NCI-H1930 (cell line): ENCODE results near the gene FAM149B1.
A peak's percentile ranks its signal among the peaks of the same experiment; 100 is the strongest.
"Not testable (repeated sequence)": the region's sequence is repeated elsewhere in the genome, so short reads cannot be mapped to it uniquely, and the experiment has no call there.

ENCODE experiments used
- DNase-seq, 2 experiments: peaks; one replicate each; lab custom pipeline; 2025; lab: John Stamatoyannopoulos, UW

The FAM149B1 gene

DNA sequence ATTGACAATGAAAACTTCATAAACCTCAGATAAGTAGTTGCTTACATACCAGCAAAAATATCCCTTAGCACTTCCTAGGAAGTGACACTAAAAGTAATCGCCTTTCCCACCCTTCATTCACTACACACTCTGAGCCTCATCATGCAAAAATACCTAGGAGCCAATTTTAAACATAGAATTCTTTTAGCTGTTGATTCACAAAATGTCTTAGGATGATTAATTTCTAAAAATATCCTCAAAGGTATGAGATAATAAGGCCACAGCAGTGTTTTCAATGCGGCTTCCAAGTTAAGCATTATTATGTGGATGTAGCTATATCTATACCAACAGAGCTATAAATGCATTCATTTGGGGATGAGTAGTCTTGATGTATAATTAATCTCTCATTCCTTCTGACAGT is 66.0 kb downstream of the FAM149B1 start:
- no peak for DNase-seq

DNA sequence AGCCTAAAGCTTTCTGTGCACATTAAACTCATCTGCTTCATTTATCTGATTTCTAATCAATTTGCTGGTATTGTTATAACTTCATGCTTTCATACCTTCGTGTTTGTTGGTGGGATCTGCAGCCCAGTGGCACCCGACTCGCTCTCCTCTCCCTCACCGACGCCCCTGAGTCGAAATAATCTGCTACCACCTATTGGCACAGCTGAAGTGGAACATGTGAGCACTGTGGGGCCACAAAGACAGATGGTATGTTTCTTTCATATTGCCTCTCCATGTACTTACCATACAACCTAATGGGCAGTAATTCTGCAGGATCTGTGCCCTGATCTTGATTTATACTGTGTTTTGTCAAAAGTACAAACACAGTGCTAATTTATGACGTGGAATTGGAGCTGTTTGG is 66.8 kb downstream of the FAM149B1 start:
- no peak for DNase-seq

DNA sequence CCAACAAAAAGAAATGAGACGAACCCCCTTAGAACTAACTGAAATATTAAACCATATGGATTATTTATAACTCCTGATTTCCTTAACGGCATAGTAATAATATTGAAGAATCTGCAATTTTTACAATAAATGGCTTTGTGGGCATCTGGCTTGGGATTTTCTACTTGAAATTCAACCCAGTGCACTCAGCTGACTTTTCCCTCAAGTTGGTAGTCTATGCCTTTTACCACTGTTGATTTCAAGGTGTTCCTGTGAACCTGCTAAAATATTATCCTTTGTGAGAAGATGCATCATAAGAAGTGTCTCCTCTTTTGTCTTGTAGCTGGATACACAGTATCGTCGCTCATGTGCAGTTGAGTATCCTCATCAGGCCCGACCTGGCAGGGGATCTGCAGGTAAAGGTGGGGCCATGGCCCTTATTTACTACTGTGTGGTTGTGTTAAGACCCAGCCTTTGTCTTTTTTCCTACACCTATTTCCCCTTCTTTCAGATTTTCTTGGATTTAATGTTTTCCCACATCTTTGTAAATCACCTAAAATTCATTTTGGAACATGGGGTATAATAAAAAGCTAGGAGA is 71.2 kb downstream of the FAM149B1 start:
- DNase-seq: no peak

DNA sequence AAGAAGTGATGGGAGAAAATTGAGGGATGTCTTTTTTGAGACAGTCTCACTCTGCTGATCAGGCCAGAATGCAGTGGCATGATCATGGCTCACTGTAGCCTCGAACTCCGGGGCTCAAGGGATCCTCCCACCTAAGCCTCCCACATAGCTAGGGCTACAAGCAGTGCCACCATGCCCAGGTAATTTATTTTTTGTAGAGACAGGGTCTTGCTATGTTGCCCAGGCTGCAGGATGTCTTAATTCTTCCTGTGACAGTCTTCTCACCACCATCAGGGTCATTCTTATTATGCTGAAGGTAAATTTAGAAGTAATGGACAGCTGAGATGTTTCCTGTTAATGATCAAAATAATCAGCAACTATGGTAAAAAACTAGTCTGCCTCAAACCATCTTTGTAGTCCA is 72.0 kb downstream of the FAM149B1 start:
- no peak for DNase-seq

DNA sequence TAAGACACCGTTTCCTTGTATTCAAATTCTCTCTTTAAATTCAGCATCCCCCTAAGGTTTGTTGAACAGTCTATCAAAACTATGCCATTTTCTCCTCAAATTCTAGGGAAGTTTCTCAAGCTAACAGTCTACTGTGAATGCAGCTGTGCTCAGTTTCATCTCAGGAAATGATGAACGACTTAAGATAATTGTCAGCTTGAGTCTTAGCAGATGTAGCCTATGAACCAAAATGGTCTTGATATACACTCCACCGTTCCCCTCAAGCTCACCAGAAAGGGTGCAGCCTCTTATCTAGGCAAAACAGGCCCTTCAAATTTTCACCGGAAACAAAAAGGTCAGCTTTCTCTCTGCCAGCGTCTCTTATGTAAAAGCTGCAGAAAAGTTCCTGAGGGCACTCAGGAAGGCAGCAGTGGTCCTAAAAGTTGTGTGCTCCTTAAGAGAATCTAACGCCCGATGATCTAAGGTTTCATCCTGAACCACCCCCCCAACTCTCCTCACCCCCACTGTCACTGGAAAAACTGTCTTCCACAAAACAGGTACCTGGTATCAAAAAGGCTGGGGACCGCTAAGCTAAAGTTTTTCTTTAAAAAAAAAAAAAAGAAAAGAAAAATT is 77.1 kb downstream of the FAM149B1 start:
- DNase-seq: no peak

DNA sequence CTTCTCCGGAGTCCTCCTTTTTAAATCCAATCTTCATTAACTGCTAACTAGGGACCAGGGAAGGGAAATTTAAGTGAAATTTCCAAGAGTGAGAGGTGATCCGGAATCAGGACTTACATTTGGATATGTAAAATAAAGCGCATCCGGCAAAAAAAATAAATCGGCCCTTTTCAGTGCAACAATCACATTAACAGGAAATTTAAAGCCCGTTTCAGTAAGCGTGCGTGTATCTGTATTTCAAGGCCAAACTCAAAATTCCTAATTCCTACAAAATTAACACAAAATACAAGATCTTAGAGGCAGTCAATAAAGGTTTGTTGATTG is 78.4 kb downstream of the FAM149B1 start:
- no peak for DNase-seq

DNA sequence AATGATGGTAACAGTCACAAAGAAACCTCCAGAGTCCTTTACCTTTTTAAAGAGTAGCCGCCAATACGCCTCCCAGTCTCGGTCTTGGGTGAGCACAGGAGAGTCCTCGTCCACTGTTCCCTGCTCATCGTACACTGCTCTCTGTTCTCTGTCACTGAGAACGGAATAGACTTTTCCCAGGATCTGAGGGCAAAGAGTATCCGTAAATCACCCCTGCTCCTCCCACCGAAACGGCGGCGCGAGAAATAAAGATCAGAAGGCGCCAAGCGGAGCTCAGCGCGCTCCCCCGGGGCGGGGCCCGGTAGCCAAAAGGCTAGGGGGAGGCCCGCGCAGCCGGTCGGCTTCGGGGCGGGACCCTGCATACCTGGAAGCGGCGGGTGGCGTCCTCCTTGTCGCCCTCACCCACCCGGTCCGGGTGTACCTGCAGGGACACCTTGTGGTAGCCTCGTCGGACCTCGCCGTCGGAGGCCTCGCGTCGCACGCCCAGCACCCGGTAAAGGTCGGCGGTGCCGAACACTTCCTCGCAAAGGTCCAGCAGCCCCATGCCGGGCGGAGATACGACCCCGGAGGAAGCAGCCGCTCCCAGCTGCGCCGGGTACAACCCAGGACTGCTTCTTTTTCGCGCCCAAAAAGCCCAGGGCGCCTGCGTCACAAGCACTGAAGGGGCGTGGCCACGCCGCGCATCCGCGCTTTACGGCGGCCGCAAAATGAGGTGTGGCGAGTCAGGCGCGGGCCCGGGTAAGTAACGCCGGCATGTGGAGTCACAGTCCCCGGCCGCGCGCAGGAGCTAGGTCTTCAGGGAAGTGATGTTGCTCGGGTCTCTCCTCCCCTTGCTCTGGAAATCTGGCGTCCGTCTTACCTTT is 79.0 kb downstream of the FAM149B1 start, which contains the start of gene DNAJC9:
Gene DNAJC9, minus strand, starts transcription at position 610 of the 863 bp plus-strand sequence. Its CDS starts 66 bp downstream, at position 544.
- peak; percentile 85 to 91 for DNase-seq

DNA sequence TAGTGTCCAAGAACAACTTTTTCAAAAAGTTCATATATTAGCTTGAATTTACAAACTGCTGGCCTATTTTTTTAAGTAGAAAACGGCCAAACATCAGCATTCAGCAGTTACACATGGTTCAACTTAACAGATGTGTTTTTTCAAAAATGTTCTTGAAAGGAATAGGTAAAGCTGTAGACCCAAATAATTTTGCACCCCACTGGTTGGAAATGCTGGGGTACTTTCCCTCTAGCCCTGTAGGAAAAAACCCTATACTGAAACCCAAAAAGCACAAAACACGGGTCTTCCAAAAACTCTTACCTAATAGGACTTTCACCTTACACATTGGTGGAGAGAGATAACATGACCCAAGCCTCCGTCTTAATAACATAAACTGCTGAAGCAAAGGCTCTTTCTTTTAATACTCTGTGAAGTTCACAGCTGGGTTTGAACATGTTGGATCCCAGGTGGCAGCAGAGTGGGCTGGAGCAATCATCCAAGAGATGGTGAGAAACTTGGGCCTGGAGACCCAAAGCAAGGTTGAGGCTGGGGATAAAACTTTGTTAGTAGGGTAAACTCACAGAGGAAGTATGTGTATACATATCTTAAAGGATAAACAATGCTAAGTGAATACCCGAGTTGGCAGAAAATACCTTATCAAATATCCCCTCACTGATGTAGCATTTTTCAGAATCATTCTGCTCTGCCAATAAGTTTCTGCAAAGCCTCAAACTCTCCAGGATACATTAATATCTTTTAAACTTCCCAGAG is 79.8 kb downstream of the FAM149B1 start:
- no peak for DNase-seq

DNA sequence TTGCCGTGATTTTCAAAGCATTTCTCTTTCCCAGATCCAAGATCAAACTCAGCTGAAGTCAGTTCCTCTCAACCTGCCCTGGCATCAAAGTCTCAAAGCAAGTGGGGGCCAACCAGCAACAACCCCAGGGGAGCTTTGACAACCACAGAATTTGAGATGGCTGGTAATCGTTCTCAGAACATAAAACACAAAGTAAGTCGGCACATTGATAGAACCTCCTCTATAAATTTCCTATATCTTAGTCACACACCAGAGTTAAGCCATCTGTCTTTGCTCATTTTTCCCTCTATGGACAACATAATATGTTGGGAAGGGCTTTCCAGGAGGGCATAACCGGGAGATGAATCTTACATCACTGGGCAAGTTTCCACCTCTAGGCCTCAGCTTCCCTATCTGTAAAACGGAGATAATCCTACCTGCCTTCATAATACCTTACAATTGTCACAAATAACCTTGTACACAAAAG is 80.4 kb downstream of the FAM149B1 start:
- DNase-seq: no peak

DNA sequence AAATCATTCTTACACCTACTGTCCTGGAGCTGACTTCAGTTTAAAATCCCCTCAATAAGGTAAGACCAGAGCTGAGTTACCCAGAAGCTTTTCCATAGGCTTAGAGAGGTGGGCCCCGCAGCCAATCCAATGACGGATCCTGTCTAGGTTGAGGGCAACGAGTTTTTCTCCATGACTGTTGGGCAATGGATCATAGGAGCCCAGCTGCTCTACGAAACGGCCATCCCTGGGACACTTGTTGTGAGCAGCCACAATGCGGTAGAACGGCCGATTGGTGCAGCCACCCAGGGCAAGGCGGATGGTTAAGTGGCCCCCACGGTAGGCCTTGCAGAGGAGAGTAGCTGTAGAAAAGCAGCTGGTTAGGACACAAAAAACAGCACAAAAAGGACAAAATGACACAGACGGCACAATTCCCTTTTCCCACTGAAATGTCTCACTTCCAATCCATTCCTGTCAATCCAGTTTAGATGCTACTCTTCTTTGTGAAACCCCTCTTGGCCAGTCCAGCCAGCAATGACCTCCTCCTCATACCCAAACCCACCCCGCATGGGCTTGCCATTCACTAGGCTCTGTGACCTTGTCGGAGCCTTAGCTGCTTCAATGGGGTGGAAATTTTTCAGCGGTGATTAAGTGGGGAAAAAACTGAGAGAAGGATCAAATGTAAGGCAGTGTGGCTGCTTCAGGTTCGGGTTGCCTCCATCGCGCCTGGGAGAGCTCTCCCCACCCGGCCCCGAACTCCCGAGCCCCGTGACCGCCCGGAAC is 83.9 kb downstream of the FAM149B1 start:
- DNase-seq: no peak

DNA sequence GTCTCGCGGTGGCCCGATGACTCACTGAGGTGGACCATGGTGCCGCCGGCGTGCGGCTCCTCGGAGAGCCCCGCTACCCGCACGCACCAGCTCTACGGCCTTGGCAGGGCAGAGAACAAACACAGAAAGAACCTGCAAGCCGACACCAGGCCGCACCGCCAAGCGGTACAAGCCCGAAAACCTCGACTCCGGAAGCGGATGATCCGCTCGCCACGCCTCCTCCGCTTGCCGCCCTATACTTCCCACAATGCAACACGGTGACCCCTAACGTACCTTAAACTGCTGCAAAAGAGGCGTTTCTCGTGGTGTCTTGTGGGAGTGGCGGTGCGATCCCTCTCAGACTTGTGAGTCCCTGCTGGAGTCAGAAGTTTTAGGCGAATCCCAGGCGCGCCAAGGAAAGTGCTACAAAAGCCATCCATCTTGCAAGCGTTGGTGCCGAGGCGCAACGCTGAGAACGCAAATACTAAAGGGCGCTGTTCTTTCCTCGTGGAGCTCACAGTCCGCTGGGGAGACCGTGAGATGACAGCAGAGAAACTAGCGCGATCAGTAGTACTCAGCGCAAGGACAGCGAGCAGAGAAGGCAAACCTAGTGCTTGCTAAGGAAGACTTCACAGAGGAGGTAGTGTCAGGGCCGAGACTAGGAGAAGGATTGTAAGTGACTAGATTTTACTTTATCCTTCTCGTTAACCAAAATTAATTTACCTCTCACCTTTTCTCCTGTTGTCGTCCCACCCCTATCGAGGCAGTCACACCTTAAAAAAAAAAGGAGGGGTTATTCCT is 84.7 kb downstream of the FAM149B1 start, which contains the start of gene MRPS16:
Gene MRPS16, minus strand, starts transcription at position 200 of the 780 bp plus-strand sequence. Its CDS starts 162 bp downstream, at position 38.
- peak; percentile 85 to 91 for DNase-seq

DNA sequence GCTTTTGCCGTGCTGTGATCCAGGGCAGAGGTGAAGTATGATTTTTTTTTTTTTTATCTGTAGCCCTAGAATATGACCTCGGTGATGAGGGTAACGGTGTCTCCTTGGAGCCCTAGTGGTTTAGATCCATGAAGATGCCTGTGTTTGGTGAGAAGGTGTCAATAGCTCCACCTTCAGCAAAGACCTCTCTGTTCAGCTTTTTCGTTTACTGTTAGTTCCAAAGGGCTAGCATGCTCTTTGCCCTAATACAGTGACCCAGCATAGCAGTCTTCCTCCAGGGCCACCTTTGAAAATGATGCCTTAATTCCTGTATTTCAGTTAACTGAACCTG is 85.3 kb downstream of the FAM149B1 start:
- DNase-seq: no peak

DNA sequence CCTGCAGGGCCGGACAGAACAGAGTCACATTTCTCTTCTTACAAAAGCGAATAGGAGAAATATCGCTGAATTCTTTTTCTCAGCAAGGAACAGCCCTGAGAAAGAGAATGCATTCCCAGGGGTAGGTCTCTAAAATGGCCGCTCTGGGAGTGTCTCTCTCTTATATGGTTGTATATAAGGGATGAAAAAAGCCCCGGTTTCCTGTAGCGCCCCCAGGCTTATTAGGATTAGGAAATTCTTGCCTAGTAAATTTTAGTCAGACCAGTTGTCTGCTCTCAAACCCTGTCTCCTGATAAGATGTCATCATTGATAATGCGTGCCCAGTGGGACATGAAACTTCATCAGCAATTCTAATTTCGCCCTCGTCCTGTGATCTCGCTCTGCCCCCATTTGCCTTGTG is 90.7 kb downstream of the FAM149B1 start:
- not testable (repeated sequence) for DNase-seq

DNA sequence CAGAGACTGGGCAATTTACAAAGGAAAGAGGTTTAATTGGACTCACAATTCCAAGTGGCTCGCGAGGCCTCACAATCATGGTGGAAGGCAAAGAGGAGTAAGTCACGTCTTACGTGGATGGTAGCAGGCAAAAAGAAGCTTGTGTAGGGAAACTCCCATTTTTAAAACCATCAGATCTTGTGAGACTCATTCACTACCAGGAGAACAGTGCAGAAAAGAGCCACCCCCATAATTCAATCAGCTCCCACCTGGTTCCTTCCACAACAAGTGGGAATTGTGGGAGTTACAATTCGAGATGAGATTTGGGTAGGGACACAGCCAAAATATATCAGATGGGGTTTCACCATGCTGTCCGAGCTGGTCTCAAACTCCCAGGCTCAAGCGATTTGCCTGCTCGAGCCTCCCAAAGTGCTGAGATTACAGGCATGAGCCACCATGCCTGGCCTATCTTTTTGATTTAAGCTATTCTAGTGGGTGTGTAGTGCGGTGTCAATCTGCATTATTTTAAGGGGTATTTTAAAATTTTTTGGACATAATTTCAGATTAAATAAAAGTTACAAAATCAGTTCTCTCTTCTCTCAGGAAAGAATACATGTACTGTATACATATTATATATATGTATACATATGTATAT is 93.6 kb downstream of the FAM149B1 start:
- DNase-seq: no peak

DNA sequence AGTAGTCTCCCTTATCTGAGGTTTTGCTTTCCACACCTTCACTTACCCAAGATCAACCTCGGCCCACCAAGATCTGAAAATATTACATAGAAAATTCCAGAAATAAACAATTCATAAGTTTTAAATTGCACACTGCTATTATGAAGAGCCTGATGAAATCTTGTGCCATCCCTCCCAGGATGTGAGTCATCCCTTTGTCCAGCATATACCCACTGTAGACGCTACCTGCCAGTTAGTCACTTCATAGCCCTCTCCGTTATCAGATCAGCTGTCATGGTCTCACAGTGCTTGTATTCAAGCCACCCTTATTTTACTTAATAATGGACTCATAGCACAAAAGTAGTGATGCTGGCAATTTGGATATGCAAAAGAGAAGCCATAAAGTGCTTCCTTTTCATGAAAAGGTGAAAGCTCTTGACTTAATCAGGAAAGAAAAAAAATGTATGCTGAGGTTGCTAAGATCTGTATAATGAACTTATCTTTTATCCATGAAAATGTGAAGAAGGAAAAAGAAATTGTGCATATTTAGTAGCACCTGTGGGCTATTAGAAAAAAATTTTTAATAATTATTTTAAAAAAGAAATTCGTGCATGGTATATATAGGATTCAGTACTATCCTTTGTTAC is 94.3 kb downstream of the FAM149B1 start:
- no peak for DNase-seq

DNA sequence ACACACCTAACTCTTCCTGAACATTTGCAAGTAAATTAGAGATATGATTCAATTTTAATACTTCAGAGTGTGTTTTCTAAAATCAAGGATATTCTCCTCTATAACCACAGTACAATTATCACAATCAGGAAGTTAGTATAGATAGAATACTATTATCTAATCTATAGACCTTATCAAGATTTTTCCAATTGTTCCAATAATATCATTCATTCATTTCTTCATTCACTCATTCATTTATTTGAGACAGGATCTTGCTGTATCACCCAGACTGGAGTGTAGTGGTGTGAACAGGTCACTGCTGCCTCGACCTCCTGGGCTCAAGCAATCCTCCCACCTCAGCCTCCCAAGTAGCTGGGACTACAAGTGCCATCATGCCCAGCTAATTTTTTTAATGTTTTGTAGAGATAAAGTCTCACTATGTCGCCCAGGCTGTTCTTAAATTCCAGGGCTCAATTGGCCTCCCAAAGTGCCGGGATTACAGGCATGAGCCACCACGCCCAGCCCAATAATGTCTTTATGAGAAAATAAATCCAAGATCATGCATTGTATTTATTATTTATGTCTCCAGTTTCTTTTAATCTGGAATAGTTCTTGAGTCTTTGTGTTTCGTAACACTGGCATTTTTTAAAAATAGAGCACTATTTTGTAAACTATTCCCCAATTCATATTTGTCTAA is 95.1 kb downstream of the FAM149B1 start:
- no peak for DNase-seq

DNA sequence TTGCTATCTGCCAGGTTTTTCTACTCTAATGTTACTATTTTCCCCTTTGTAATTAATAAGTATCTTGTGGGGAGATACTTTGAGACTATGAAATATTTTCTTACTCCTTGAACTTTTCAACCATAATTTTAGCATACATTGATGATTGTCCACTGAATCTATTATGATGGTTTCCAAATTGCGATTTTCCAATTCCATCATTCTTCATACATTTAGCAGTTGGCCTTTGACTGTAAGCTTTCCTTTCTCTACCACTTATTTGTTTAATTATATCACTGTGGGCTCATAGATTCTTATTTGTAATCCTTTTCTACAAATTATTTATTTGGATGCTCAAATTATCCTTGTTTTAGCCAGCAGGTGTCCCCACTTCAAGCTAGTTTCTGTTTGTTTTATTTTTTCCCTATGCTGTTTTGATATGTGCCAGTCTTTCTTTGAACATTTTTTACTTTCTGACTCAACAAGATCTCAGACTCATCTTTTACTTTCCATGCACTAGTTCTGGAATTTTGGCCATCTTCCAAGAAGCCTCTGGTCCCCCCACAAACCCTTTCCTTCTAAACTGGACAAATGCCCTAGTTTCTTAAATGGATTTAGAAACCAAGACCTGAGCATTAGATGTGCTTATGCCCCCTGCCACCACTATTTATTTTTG is 95.9 kb downstream of the FAM149B1 start:
- no peak for DNase-seq

DNA sequence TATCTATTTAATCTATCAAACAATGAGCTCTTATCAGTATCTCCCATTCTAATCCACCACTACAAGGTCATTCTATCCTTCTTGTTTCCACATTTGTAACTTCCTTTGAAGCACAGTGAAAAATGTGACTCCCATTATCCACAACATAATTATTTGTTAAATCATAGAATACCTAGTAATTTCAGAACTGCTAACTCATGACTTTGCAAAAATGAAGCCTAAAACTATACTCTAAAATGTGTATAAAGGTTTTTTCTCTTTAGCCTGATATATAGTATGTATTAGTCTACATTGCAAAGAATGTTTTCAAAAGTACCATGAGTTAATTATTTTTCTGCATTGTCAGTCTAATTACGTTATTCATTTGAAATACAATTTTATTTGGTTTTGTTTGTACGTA is 96.5 kb downstream of the FAM149B1 start:
- no peak for DNase-seq

DNA sequence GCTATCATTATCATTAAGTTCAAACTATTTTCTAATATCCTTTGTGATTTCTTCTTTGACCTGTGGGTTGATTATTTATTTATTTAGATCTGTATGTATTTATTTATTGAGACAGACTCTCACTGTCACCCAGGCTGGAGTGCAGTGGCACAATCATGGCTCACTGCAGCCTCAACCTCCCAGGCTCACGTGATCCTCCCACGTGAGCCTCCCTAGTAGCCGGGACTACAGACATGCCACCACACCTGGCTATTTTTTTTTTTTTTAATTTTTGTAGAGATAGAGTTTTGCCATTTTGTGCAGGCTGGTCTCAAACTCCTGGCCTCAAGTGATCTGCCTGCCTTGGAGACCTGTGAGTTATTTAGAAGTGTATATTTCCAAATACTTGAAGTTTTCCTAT is 113.2 kb downstream of the FAM149B1 start:
- DNase-seq: no peak
